GM19467 (cell line): ENCODE measurements around the gene NEIL1.
"Not testable (repeated sequence)": the region's sequence is repeated elsewhere in the genome, so short reads cannot be mapped to it uniquely, and the experiment has no call there.

ENCODE experiments used
- ATAC-seq: cut with Tn5 transposase; IDR thresholded peaks from one replicate; pipeline ENCODE4 v1.9.1; 2021; ENCODE audit warnings: mild to moderate bottlenecking, moderate library complexity; ENCODE audit not compliant: unreplicated experiment

NEIL1 gene

GRCh38 chr15:75333654-75334419 is 13.0 kb upstream of the NEIL1 start:
- ATAC-seq, result not testable (repeated sequence)

GRCh38 chr15:75335313-75335704 is 11.5 kb upstream of the NEIL1 start:
- no peak for ATAC-seq

- ATAC-seq, result no peak
These were observed 11.0 kb upstream of the NEIL1 start, which contains the start of gene COMMD4 for GRCh38 chr15:75335705-75336355. Gene COMMD4 (plus strand): TSS chr15:75336063. CDS start chr15:75336090, 27 bp downstream.

- no peak for ATAC-seq
These were observed 8.1 kb upstream of the NEIL1 start for GRCh38 chr15:75338661-75339240.

- ATAC-seq, result no peak
These were observed 7.2 kb upstream of the NEIL1 start for GRCh38 chr15:75339531-75340240.

GRCh38 chr15:75342221-75342620 is 4.6 kb upstream of the NEIL1 start:
- no peak for ATAC-seq

- not testable (repeated sequence) for ATAC-seq
These were observed 2.9 kb upstream of the NEIL1 start for GRCh38 chr15:75343953-75344352.

- ATAC-seq, result peak; percentile 46
These were observed 589 bp downstream of the NEIL1 start for GRCh38 chr15:75347222-75348033.

- ATAC-seq, result no peak
These were observed 1.3 kb downstream of the NEIL1 start for GRCh38 chr15:75348034-75348561.

GRCh38 chr15:75348562-75349350 is 1.9 kb downstream of the NEIL1 start:
- no peak for ATAC-seq

- not testable (repeated sequence) for ATAC-seq
These were observed 2.5 kb downstream of the NEIL1 start for GRCh38 chr15:75349351-75349669.

GRCh38 chr15:75349851-75350588 is 3.2 kb downstream of the NEIL1 start:
- no peak for ATAC-seq

GRCh38 chr15:75350601-75351361 is 3.9 kb downstream of the NEIL1 start:
- no peak for ATAC-seq

GRCh38 chr15:75352186-75353080 is 5.6 kb downstream of the NEIL1 start:
- ATAC-seq, result no peak

GRCh38 chr15:75353604-75354003 is 6.8 kb downstream of the NEIL1 start:
- ATAC-seq, result no peak

- no peak for ATAC-seq
These were observed 7.6 kb downstream of the NEIL1 start for GRCh38 chr15:75354454-75354853.

- no peak for ATAC-seq
These were observed 8.5 kb downstream of the NEIL1 start for GRCh38 chr15:75355369-75355768.
